Measurements from ENCODE around the gene ZBTB34. TPM values are rescaled to one million over a fixed set of nuclear protein-coding genes. Genes with fewer than 3 reads are reported as not detected.

ZBTB34 gene
- total and polyA plus RNA-seq, 3 donors from 2014 or later = 6.2 to 14.6 (median 14.0) TPM

DNA sequence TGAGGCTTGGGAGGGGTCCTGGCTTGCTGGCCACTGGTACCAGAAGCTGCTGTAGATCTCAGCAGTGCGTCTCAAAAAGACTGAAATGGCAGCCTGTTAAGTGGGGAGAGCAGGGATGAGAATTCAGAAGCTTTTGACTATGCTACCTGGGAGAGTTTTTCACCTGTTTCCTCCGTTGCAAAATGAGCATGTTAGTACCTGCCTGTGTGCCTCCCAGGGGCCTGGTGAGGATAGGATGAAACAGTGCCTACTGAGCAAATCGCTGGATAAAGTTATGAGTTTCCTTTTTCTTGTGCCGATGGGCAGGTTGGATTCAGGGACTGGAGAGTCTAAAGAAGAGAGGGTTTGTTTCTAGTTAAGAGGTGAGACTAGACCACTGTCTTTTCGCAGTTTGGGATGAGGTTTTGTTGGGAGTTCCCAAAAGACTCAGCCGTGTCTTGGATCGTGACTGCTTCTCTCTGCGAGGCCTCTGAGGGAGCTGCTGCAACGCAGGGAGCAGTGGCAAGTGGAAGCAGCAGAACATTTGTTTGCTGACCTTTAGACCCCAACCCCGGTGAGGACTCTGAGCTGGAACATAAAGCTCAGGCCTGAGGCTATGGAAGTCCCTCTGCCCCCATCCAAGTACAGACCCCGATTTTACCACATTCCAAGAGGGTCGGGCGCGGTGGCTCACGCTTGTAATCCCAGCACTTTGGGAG lies 55.6 kb downstream of the ZBTB34 start:
- peak overlapping the region; percentile 26 to 84 for H3K4me3 ChIP-seq
- intact Hi-C loops (cut with DNase I; ENCODE audit: low total_unique reads) = no loop called here
- TF ChIP-seq, protein P1, sequence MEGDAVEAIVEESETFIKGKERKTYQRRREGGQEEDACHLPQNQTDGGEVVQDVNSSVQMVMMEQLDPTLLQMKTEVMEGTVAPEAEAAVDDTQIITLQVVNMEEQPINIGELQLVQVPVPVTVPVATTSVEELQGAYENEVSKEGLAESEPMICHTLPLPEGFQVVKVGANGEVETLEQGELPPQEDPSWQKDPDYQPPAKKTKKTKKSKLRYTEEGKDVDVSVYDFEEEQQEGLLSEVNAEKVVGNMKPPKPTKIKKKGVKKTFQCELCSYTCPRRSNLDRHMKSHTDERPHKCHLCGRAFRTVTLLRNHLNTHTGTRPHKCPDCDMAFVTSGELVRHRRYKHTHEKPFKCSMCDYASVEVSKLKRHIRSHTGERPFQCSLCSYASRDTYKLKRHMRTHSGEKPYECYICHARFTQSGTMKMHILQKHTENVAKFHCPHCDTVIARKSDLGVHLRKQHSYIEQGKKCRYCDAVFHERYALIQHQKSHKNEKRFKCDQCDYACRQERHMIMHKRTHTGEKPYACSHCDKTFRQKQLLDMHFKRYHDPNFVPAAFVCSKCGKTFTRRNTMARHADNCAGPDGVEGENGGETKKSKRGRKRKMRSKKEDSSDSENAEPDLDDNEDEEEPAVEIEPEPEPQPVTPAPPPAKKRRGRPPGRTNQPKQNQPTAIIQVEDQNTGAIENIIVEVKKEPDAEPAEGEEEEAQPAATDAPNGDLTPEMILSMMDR (IDR thresholded peaks at IDR 0.05) = no peak
- TF ChIP-seq POLR2A (IDR thresholded peaks at IDR 0.05) = no peak
- 52 to 65% methylated on average over 9 to 15 of the region's 15 CpGs for WGBS, 2 donors
- H3K4me1 ChIP-seq = no peaks in the 10 kb centered on the region
- H3K27me3 ChIP-seq = no peaks in the 10 kb centered on the region
- DNase-seq = no peak
- no peak overlapping the region for H3K27ac ChIP-seq
- H3K9me3 ChIP-seq = no peaks in the 10 kb centered on the region
- H3K36me3 ChIP-seq (ENCODE audit: low read depth, missing control alignments) = no peaks in the 10 kb centered on the region

DNA sequence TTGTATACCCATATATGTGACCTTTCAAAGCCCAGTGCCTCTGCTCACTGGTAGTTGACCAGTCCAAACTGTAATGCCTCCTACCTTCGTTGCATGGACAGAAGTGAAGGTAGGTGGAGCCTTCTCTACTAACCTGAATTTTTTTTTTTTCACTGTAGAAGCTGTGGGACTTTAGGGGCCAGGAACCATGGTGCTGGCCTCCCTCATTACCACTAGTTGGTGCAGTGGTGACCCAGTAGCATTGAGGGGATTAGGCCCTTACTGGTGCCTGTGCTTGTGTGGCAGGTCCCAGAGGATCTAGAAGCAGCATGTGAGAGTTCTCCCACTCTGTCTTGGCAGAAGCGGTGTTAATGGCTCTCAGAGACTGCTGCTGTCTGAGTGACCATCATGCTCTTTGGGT lies 56.5 kb downstream of the ZBTB34 start:
- WGBS, 2 donors = 55 to 72% methylated on average over 2 of the region's 2 CpGs
- no peak overlapping the region for H3K27ac ChIP-seq
- DNase-seq = no peak
- no peaks in the 10 kb centered on the region for H3K9me3 ChIP-seq
- intact Hi-C loops (cut with DNase I; ENCODE audit: low total_unique reads) = no loop called here
- H3K4me3 ChIP-seq = no peak overlapping the region
- no peaks in the 10 kb centered on the region for H3K4me1 ChIP-seq
- no peak for TF ChIP-seq POLR2A (IDR thresholded peaks at IDR 0.05)
- TF ChIP-seq, protein P1 (IDR thresholded peaks at IDR 0.05) = no peak
- no peaks in the 10 kb centered on the region for H3K36me3 ChIP-seq (ENCODE audit: low read depth, missing control alignments)
- no peaks in the 10 kb centered on the region for H3K27me3 ChIP-seq

DNA sequence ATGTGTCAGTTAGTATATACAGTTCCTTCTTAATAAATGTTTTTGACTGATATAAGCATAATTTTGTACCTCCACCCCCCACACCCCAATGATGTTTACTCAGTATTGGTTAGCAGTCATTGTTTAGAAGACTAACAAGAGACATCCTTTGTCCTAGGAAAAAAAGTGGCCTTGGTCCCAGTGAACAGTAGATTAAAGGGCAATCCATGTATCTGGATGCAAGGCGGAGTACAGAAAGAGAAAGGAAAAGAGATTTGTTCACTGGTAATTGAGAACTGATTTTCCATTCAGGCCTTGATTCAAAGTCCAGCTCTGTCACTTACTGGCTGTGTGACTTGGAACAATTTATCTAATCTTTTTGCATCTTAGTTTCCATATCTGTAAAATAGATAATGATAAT lies 58.8 kb downstream of the ZBTB34 start:
- H3K4me1 ChIP-seq = no peaks in the 10 kb centered on the region
- no peaks in the 10 kb centered on the region for H3K36me3 ChIP-seq (ENCODE audit: low read depth, missing control alignments)
- no peak overlapping the region for H3K4me3 ChIP-seq
- H3K27ac ChIP-seq = no peak overlapping the region
- WGBS, 2 donors = 74 to 88% methylated on average over 1 of the region's 1 CpG
- no peak for DNase-seq
- intact Hi-C loops (cut with DNase I; ENCODE audit: low total_unique reads) = no loop called here
- no peaks in the 10 kb centered on the region for H3K9me3 ChIP-seq
- no peak for TF ChIP-seq POLR2A (IDR thresholded peaks at IDR 0.05)
- TF ChIP-seq, protein P1 (IDR thresholded peaks at IDR 0.05) = no peak
- no peaks in the 10 kb centered on the region for H3K27me3 ChIP-seq

DNA sequence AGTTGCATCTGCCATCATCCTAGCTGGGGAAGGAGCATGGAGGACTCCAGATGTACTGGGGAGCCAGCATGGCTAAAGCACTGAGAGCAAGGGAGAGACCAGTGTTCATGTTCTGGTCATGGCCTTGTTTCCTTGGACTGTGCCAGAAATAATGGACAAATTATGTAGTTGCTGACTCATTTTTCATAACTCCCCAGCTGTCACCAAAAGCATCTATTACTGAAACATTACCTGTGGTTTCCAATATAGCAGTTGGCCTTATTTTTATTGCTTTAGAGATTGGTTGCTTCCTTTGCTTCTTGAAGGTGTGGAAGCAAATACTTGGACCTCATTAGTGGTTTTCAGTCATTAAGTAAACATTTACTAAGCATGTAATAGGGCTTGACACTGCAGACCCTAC lies 65.4 kb downstream of the ZBTB34 start:
- H3K27ac ChIP-seq = no peak overlapping the region
- TF ChIP-seq, protein P1 (IDR thresholded peaks at IDR 0.05) = no peak
- no peak for TF ChIP-seq POLR2A (IDR thresholded peaks at IDR 0.05)
- no peak overlapping the region for H3K4me3 ChIP-seq
- intact Hi-C loops (cut with DNase I; ENCODE audit: low total_unique reads) = no loop called here
- no peaks in the 10 kb centered on the region for H3K36me3 ChIP-seq (ENCODE audit: low read depth, missing control alignments)
- no peaks in the 10 kb centered on the region for H3K27me3 ChIP-seq
- H3K4me1 ChIP-seq = no peaks in the 10 kb centered on the region
- DNase-seq = no peak
- H3K9me3 ChIP-seq = no peaks in the 10 kb centered on the region

DNA sequence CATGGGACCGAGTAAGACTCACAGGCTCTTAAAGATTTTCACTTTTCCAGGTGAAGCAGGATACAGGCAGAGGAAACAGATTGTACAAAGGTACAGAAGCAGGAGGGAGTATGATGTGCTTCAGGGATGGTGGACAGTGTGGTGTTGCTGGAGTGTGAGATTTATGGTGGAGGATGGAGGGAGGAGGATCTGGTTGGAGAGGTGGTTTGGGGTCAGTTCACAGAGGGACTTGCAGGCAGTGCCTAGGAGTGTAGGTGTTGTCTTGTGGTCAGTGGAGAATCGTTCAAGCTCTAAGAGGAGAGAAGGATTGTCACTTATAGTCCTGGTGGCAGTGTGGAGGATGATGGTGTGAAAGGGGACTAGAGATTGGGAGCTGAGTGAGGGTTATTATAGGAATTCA lies 65.9 kb downstream of the ZBTB34 start:
- Histone ChIP-seq H3K27ac (no peak overlapping the region), H3K4me1 (no peaks in the 10 kb centered on the region), H3K36me3 (ENCODE audit: low read depth, missing control alignments) (no peaks in the 10 kb centered on the region), H3K9me3 (no peaks in the 10 kb centered on the region), H3K4me3 (no peak overlapping the region), H3K27me3 (no peaks in the 10 kb centered on the region)
- TF ChIP-seq, protein P1 (IDR thresholded peaks at IDR 0.05) = no peak
- no peak for TF ChIP-seq POLR2A (IDR thresholded peaks at IDR 0.05)
- intact Hi-C loops (cut with DNase I; ENCODE audit: low total_unique reads) = no loop called here
- WGBS, 2 donors = 75 to 81% methylated on average over 2 of the region's 2 CpGs
- DNase-seq = no peak
